GM19372 (cell line): ENCODE results near the gene ATRX.
"Not testable (repeated sequence)": the region's sequence is repeated elsewhere in the genome, so short reads cannot be mapped to it uniquely, and the experiment has no call there.

Experiments
- ATAC-seq: cut with Tn5 transposase; IDR thresholded peaks from one replicate; pipeline ENCODE4 v1.9.1; 2021; ENCODE audit warnings: mild to moderate bottlenecking, low read depth, moderate library complexity; ENCODE audit not compliant: unreplicated experiment

Gene ATRX

DNA sequence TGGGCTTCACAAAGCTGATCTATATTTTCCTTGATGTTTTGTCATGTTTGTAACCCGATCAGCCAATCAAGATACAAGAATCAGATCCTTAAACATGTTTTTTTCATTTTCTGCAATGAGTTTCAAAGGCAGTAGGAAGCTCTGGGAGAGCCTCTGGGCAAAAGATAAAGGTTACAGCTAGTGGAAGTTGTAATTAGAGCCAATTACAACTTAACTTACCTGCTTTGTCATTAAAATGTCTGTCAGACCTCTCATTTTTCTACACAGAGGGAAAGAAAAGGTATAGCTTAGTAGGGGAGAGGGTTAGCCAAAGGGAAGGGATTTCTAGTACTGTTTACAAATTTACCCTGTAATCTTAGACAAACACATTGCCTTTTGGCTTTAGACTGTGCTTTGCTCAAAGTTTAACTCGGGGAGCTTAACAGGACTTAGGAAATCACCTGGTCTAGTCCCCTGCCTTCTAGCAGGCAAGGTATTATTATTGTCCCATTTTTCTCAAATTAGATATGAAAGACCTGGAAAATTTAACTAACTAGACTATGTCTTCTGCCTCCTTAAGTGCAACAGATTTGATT lies 283.0 kb downstream of the ATRX start:
- no peak for ATAC-seq

DNA sequence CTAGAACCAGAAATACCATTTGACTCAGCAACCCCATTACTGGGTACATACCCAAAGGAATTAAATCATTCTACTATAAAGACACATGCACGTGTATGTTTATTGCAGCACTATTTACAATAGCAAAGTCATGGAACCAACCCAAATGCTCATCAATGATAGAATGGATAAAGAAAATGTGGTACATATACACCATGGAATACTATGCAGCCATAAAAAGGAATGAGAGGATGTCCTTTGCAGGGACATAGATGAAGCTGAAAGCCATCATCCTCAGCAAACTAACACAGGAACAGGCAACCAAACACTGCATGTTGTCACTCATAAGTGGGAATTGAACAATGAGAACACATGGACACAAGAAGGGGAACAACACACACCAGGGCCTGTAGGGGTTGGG lies 285.9 kb downstream of the ATRX start:
- not testable (repeated sequence) for ATAC-seq

DNA sequence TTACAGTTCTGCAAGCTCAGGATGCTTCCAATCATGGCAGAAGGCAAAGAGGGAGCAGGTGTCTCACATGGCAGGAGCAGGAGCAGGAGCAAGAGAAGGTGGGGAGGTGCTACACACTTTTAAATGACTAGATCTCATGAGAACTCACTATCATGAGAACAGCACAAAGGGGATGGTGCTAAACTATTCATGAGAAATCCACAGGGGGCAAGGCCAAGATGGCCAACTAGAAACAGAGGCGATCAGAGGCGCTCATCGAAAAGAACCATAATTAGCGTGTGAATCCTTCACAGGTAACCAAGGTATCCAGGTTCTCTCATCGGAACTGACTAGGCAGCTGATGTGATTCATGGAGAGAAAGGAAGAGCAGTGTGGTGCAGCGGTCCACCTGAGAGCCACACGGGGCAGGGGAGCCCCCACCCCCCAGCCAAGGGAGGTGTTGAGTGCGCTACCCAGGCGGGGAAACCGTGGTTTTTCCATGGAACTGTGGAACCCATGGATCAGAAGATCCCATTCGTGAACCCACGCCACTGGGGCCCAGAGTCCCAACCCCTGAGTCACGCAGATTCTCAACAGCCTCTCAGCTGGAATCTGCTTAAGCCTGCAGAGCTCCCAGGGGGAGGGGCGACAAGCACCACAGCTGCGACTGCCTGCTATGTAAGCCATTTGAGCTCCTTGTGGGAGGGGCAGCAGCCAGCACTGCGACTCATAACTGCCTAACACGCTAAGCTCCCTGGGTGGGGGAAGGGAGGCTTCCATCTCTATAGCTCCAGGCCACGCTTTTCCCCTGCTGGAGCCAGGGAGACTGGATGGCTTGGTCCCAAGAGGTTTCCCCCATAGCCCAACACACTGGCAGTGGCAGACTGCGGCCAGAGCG lies 292.1 kb downstream of the ATRX start:
- no peak for ATAC-seq

DNA sequence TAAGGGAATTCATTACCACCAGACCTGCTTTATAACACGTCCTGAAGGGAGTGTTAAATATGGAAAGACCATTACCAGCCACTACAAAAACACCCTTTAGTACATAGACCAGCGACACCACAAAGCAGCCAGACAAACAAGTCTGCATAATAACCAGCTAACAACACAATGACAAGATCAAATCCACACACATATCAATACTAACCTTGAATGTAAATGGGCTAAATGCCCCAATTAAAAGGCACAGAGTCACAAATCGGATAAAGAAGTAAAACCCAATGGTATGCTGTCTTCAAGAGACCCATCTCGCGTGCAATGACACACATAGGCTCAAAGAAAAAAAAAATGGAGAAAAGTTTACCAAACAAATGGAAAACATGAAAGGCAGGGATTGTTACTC lies 302.0 kb downstream of the ATRX start:
- ATAC-seq, result no peak

DNA sequence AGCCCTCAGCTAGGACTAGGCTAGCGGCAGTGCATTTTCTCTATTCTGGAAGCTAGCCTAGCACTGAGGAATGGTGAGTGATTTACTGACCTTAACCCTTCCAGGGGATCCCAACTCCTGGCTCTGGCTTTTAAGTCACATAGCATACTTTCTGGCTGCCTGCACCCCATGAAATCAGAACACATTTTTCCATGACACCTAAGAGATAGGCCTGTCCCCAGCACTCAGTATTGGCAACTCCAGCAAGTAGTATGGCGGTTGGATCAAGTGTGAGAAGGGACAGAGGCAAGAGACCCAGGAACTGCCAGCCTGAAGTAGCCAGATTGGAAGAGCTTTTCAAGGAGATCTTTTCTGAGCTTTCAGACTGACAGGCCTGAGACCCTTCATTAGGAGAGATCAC lies 330.6 kb downstream of the ATRX start:
- no peak for ATAC-seq
